HG03159 (cell line): ENCODE data around the gene CD1C.
"Not testable (repeated sequence)": the region's sequence is repeated elsewhere in the genome, so short reads cannot be mapped to it uniquely, and the experiment has no call there.

ENCODE experiments used
- ATAC-seq: cut with Tn5 transposase; IDR thresholded peaks from one replicate; pipeline ENCODE4 v1.9.1; 2021; ENCODE audit warnings: mild to moderate bottlenecking, moderate library complexity; ENCODE audit not compliant: unreplicated experiment

Gene CD1C

GRCh38 chr1:158327481-158327880 lies 37.8 kb downstream of the CD1C start:
- ATAC-seq = no peak

GRCh38 chr1:158328426-158328825 lies 38.7 kb downstream of the CD1C start:
- no peak for ATAC-seq

- ATAC-seq = no peak
Measured at GRCh38 chr1:158329300-158329699, 39.6 kb downstream of the CD1C start.

- no peak for ATAC-seq
Measured at GRCh38 chr1:158329733-158330132, 40.0 kb downstream of the CD1C start.

- ATAC-seq = no peak
Measured at GRCh38 chr1:158330391-158331105, 40.8 kb downstream of the CD1C start.

- ATAC-seq = no peak
Measured at GRCh38 chr1:158331106-158331425, 41.3 kb downstream of the CD1C start.

GRCh38 chr1:158331481-158332150 lies 41.9 kb downstream of the CD1C start, which contains the start of gene CD1B:
TSS of gene CD1B (minus strand) at chr1:158331531. CDS start at chr1:158331423, 108 bp downstream.
- no peak for ATAC-seq

GRCh38 chr1:158333405-158334155 lies 43.9 kb downstream of the CD1C start:
- ATAC-seq = no peak

GRCh38 chr1:158334526-158335212 lies 44.9 kb downstream of the CD1C start:
- no peak for ATAC-seq

GRCh38 chr1:158335213-158335532 lies 45.5 kb downstream of the CD1C start:
- ATAC-seq = no peak

- not testable (repeated sequence) for ATAC-seq
Measured at GRCh38 chr1:158336413-158336812, 46.7 kb downstream of the CD1C start.
